GM18520 (cell line): ENCODE results near the gene NEUROG1.
"Not testable (repeated sequence)": the region's sequence is repeated elsewhere in the genome, so short reads cannot be mapped to it uniquely, and the experiment has no call there.

ENCODE experiments used
- ATAC-seq: cut with Tn5 transposase; IDR thresholded peaks from one replicate; pipeline ENCODE4 v1.9.1; 2021; ENCODE audit not compliant: unreplicated experiment

NEUROG1 gene

DNA sequence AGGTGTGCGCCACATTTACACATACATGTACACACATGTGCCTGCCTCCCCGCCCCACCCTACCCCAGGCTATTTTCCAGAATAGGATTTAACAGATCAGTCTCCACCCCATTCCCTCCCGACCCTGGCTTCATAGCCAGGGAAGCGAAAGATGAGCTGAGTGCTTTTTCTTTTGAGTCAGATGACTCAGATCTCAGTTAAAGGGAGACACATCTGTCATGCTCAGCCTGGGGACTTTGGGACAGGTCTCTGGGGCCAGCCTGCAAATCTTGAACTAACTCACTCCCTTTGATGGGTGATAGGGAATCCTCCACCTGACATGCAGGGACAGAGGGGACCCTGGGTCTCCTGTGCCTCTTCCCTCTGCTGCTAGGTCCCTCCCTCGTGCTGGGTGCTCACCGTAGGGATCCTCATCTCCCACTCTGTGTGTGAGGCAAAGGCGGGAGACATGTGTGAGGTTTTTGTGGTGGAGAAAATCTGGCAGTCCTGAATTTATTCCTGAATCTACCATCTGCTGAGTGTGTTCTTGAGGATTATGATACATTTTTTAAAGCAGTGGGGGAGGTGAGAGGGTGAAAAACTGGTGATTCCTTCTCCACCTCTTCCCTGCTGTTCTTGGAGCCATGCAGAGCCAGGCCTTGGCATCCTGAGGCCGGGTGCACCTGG lies 37.7 kb downstream of the NEUROG1 start:
- no peak for ATAC-seq

DNA sequence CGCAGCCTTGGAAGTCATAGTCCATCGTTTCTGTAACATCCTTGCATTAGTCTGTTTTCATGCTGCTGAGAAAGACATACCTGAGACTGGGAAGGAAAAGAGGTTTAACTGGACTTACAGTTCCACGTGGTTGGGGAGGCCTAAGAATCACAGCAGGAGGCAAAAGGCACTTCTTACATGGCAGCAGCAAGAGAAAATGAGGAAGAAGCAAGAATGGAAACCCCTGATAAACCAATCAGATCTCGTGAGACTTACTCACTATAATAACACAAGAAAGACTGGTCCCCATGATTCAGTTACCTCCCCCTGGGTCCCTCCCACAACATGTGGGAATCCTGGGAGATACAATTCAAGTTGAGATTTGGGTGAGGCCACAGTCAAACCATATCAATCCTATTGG lies 40.2 kb downstream of the NEUROG1 start:
- not testable (repeated sequence) for ATAC-seq

DNA sequence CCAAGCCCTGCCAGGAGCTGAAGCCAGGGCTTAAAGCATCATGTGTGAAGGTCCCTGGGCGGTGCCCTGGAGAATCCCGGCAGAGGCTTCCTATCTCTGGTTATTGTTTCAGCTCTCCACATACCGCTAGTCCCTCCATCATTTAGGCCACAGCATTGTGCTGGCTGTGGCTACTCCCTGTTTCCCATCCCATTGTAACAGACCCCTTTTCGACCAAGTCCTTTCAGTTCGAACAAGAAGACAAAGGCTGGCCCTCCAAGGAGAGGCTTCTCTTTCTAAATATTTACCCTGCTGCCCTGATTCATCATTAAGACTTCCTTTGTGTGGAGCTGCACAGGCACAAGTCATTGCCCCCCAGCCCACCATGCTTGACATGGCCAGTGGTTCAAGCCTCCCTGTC lies 41.6 kb downstream of the NEUROG1 start:
- ATAC-seq = no peak

DNA sequence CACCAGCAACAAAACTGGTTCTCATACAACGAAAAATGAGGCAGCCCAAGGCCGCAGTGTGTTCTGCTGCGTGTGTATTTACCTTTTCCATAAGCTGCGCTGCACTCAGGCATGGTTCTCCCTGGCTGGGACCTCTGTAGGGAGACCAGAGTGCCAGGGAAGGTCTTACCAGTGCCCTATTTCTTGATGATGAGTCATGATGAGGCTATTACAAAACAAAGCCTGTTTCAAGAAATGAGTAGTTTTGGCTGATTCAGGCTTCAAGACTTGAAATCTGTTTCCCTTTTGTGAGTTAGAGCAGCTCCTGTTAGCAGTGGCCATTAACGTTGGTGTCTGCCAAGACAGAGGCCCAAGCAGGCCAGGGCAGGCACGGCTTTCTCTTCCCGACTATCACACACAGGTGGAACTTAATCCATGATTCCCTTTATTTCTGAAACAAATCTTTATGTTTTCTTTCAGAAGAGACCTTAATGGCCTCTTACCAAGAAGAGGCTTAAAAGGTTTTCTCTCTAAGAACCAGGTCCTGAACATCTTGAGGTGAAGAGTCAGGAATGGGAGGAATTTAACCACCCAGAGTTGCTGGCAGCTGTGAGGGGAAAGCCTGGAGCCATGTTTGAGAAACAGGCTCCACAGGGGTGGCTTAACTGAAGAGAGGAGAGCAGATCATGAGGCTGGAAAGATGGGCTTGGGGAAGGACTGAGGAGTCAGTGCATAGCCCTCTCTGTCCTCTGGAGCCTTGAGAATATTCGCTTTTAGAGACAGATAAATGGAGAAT lies 42.2 kb downstream of the NEUROG1 start:
- ATAC-seq = no peak

DNA sequence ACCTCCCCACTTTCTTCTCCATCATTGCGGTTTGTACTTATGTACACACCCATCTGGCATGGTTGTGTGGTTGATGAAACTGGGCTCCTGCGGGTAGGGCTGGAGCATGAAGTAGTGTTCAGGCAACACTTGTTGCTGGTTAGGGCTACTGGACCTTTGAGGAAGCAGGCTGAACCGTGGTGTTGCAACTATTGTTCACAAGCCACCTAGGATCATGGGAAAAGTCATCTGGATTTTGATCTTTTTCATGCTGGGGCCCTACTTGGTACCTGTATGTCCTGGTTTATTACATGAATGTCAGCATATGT lies 43.5 kb downstream of the NEUROG1 start:
- ATAC-seq = no peak

DNA sequence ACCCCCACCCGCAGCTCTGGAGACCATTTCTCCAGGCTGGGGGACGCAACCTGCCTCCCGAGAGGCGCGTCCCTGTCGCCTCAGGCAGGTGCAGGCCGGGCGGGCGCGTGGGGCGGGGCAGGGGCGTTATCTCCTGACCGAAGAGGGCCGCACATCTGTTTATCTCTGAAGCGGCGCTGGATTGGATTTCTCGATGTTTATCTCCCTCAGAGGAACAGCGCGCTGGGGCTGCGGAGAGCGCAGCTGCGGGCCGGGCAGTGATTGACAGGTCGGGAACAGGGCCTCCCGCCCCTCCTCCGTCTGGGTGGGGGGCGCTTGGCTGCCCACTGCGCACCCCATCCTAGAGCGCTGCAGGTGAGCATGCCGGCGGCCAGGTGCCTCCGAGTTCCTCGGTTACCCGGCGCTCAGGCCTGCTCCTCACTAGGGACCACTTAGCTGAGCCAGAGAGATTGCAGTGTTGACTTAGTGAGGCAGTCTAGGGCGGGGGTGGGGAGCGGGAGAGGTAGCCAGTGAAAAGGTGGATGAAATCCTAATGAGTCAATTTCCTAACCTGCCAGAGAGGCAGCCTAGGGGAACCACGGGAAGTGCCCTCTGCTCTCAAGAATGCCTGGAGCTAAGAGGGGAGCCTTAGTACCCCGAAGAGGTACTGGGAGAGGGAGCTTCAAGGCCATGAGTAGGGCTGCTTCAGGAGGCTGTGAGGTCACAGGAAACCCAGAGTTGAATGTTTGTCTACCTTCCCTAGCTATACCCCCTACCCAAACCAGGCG lies 44.0 kb downstream of the NEUROG1 start:
- ATAC-seq = no peak

DNA sequence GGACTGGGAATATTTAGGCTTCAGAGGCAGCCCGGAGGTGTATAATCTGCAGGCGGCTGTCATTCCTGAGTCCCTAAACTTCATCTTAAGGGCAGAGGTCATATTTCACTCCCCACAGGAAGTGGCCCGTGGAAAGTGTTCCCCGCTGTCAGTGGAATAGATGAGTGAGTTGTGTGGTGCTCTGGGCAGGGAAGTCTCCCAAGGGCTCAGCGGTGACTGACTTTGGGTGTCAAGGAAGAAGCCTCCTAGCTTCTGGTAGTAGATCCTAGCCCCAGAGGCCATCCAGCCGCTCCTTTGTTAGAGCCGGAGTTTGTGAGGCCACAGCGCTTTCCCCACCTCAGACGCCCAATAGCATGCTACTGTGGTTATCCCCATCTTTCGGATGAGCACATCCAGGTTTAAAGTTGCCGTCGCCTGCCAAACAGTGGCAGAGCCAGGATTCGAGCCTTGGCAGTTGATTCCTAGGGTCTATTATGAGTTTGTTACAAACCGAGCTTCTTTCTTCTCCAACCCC lies 44.7 kb downstream of the NEUROG1 start:
- ATAC-seq = no peak

DNA sequence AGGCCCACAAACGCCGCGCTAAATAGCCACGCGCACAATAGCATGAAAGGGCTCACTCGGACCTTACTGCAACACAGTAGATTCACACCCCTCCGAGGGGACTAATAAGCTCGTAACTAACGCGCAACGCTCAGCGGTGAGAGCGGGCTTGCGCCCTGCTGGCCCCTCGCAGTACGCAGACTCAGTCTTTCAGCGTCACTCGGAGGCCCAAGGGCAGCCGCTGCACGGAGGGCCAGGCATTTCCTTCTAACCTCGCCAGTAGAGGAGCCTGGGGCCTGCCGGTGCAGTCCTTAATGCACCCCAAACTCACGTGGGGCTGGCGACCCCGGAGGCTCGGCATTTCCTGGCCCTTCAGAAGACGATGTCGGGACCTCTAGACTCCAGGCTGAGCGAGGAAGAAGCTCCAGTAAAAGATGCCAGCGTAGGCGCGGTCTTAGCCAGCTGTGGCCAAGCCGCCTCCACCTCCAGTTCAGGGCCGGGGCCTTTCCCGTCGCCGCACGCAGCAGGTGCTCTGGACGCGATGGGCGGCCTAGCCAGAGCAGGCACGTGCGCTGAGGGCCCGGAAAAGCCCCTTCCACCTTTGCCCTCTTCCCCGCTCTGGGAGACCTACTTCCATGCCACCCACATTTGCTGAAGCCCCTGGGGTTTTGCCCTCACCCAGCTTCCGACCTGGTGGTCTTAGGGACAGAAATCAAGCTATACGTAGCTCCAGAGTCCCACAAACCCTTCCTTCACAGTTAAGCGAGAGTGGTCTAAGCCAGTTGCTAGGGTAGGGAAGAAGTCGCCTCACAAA lies 45.3 kb downstream of the NEUROG1 start:
- ATAC-seq = no peak

DNA sequence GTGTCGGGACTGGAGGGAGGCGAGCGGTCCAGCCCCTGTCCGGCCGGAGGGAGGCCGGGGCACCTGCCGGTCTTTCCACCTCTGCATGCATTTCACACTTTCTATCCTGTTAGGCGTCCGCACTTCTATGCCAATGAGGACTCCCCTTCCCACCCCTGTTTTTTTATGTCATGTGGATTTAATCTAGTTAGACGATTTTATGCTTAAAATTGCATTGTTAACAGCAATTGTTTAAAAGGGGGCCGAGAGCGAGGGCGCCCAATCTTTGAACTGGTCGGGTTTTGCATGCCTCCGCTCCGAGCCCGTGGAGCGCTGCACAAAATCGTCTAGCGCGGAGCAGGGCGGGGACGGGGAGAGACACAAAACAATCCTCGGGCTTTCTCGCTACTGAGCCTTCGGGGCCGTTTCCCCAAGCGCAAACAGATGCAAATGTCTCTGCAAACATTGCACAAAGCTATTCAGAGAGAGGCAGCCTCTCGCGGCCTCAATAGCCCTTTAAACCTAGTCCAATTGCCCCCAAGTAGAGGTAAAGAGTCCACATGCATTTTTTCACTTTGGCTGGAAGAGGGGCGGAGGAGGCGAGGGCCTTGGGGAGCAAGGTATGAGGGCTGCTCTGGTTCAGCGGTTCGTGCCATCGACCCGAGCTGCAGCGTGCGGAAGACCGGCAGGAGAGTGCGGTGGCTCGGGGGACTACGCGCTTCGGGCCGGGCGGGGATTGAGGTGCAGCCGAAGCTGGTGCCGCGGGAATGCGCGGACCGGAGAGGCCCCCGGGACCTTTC lies 46.1 kb downstream of the NEUROG1 start:
- ATAC-seq = no peak

DNA sequence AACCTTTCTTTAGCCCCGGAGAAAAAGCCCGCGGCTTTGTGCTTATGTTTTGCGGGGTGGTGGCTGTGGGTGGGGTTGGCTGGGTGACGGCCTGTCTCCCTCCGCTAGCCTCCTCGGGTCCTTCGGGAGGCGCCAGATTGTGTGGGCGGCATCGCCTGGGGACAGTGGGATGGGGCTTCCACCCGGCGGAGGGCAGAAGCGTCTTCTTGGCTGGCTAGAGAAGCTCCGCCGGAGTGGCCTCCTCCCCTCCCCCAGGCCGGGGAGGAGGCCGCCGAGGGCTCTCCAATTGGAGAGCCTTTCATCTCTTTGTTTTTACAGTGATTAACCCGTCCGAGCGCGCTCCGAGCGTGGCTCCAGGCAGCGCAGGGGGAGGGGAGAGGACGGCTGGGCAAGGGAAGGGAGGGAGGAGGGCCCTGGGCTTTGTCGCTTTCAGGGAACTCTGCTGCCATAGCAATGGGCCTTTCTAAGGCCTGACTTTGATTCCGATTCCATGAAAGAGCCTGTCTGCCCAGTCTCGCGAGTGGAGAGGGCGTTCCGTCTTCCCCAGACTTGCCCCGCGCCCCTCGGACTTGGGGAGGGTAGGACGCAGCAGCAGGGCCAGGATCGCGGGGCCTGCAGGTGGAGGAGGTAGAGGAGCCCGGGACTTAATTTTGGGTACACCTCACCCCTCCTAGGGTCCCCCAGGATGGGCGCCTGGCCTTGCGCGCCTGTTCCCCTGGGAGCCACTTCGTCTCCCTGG lies 46.9 kb downstream of the NEUROG1 start:
- ATAC-seq = no peak

DNA sequence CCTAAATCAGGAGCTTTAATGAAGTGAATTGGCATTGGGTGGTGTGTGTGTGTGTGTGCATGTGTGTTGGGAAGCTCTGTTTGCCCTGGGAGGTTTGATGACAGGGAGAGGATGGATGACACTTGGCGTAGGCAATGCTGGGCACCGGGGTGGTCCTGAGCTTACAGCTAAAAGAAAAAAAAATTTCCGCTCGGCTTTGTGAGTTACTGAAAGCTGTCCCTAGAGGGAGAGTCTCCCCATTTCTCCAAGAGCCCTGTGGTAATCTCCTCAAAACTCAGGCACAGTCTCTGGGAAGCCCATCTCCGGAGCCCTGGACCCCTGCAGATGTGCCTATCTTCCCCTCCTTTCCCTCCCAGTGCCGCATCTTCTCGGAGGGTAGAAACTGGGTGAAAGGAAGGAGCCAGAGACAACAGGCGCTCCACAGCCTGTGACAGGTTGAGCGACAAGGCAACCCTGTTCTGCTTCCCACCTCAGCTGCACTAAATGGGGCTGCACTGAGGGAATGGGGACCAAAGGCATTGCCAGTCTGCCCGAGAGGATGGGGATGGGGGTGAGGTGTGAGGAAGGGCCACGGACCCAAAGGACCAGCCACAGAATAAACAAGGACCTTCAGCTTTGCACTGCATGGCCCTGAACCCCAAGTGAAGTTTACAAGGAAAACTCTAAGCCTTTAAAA lies 47.8 kb downstream of the NEUROG1 start:
- ATAC-seq = no peak

DNA sequence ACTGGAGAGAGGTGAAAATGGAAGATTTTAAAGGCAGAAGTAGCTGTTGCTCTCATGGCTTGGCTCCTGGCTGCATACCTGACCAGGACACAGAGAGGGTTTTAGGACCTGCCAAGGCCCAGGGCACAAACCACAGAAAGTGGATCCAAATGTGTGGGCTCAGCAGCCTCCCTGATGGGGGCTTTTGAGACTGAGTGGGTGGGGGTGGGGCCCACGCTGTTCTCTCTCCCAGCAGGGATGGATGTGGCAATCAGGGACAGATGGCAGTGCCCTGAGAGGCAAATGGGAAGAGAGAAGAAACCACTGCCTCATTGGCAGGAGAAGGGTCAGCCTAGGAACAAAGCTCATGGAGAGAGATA lies 48.7 kb downstream of the NEUROG1 start:
- no peak for ATAC-seq

DNA sequence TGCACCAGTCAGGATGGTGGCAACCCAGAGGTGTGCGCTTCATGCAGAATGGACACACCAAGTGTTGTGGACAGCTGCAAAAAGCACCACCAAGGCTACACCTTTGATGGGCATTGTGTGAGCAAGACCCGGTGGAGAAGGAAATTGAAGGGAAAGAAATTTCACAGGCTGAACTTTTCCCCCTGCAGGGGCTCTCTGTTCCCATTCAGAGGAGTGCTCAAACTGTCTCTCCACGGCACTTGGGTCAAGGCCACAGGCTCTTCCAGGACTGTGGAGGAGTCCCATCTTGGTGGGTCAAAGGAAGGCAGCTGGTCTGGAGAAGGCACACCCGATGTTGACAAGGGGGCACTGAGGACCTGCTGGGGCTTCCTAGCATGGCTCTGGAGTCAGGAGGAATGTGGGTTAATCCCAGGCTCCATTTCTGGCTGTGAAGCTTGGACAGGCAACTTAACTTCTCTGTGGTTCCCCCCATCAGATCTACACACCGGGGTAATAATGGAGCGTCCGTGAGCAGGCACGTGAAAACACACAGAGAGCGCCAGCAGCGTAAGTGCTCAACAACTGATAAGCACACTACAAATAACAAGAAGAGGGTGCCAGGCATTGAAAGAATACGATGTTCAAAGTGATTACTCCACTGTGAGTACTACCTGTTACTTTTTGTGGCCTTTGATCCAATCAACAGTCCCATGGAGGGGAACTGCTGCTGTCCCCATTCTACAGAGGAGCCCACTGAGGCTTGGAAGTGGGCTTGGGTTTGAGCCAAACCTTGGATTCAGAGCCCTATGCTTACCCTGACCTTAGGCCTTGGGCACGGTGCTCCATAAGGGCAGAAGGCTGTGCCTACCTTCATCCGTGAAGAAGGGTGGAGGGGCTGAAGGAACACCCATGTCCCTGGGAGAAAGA lies 49.4 kb downstream of the NEUROG1 start:
- no peak for ATAC-seq

DNA sequence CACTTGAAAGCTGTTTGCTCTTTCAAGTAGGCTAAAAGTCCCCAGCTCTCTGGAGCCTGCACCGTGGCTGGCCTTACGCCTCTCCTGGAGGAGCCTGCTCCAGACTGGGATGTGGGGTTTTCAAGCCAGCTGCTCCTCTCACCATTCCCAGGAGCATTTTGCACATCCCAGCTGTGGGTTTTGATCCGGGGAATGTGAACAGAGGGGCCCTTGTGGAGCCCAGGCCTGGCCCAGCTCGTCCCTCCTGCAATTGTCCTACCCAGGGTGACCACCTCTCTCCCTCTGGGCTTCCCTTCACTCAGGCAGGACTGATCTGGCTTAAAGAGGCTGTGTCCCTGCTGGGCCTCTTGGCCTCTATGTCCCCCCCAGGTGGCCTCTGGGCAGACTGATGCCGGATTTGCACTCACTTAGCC lies 51.1 kb downstream of the NEUROG1 start:
- ATAC-seq = no peak
